Immature natural killer cell (primary cell): ENCODE data around the gene UGGT2. TPM values are rescaled to one million over a fixed set of nuclear protein-coding genes. Genes with fewer than 3 reads are reported as not detected.
"Not testable (repeated sequence)": the region's sequence is repeated elsewhere in the genome, so short reads cannot be mapped to it uniquely, and the experiment has no call there.

Experiments
- DNase-seq, 3 donors: peaks; one replicate each; pipeline ENCODE4 v3.0.0; 2022; ENCODE audit warnings: mixed read lengths in 1 of 3
- H3K27ac Mint-ChIP-seq, 6 donors: one replicate each; pipeline ENCODE4 v1.8.0; 2020; ENCODE audit warnings: mixed read lengths in 6 of 6, mild to moderate bottlenecking in 5 of 6, inconsistent platforms in 4 of 6, moderate library complexity in 3 of 6
- H3K27me3 Mint-ChIP-seq, 3 donors: one replicate each; pipeline ENCODE4 v1.8.0; 2020 to 2021; ENCODE audit warnings: low read depth in 3 of 3, mild to moderate bottlenecking in 3 of 3, mixed read lengths in 3 of 3, moderate library complexity in 3 of 3, inconsistent platforms in 1 of 3
- H3K36me3 Mint-ChIP-seq, 3 donors: one replicate each; pipeline ENCODE4 v1.8.0; 2020; ENCODE audit warnings: mixed read lengths in 3 of 3, inconsistent platforms in 2 of 3, mild to moderate bottlenecking in 2 of 3
- H3K4me1 Mint-ChIP-seq, 2 donors: one replicate each; pipeline ENCODE4 v1.8.0; 2020; ENCODE audit warnings: inconsistent platforms in 2 of 2, mild to moderate bottlenecking in 2 of 2, mixed read lengths in 2 of 2, moderate library complexity in 1 of 2
- H3K4me3 Mint-ChIP-seq, 5 donors: one replicate each; pipeline ENCODE4 v1.8.0; 2020; ENCODE audit warnings: mild to moderate bottlenecking in 5 of 5, mixed read lengths in 5 of 5, inconsistent platforms in 3 of 5, moderate library complexity in 3 of 5
- H3K9me3 Mint-ChIP-seq, 6 donors: one replicate each; pipeline ENCODE4 v1.8.0; 2020; ENCODE audit warnings: mild to moderate bottlenecking in 6 of 6, mixed read lengths in 6 of 6, inconsistent platforms in 4 of 6, moderate library complexity in 3 of 6
- polyA plus RNA-seq, 3 donors: library from polyadenylated mRNA; unstranded; fragments of 300-500 nt; fragmentation: Illumina TruSeq; gene quantifications; one replicate each; pipeline ENCODE4 v1.2.3, GENCODE V29; 2021

Gene UGGT2
- polyA plus RNA-seq, 3 donors from 2014 or later, result 0.86 TPM; not detected in 2

- no peaks in the 10 kb centered on the region for H3K4me1 Mint-ChIP-seq
- no peak overlapping the region for H3K27ac Mint-ChIP-seq
- no peak overlapping the region for H3K4me3 Mint-ChIP-seq
- peaks cover 0 to 3% (median 1%) of the 10 kb centered on the region in 3 donors for H3K27me3 Mint-ChIP-seq
- H3K9me3 Mint-ChIP-seq, result peaks cover 0 to 5% (median 1%) of the 10 kb centered on the region in 6 donors
- no peaks in the 10 kb centered on the region for H3K36me3 Mint-ChIP-seq
- no peak for DNase-seq
Measured at GRCh38 chr13:96075953-96076543, 22.8 kb upstream of the UGGT2 start.

GRCh38 chr13:96072392-96072791, 19.2 kb upstream of the UGGT2 start:
- H3K27me3 Mint-ChIP-seq, result peaks cover 0 to 6% (median 0%) of the 10 kb centered on the region in 3 donors
- H3K4me3 Mint-ChIP-seq, result no peak overlapping the region
- H3K4me1 Mint-ChIP-seq, result no peaks in the 10 kb centered on the region
- H3K27ac Mint-ChIP-seq, result no peak overlapping the region
- H3K9me3 Mint-ChIP-seq, result peaks cover 0 to 8% (median under 1%) of the 10 kb centered on the region in 6 donors
- no peaks in the 10 kb centered on the region for H3K36me3 Mint-ChIP-seq
- no peak for DNase-seq

GRCh38 chr13:96071504-96071903, 18.3 kb upstream of the UGGT2 start:
- Mint-ChIP-seq H3K9me3 (peaks cover 0 to 8% (median under 1%) of the 10 kb centered on the region in 6 donors), H3K27me3 (peaks cover 0 to 6% (median 0%) of the 10 kb centered on the region in 3 donors), H3K36me3 (no peaks in the 10 kb centered on the region), H3K27ac (no peak overlapping the region), H3K4me3 (no peak overlapping the region), H3K4me1 (no peaks in the 10 kb centered on the region)
- DNase-seq, result no peak

- H3K4me3 Mint-ChIP-seq, result no peak overlapping the region
- peaks cover 0 to 6% (median 6%) of the 10 kb centered on the region in 3 donors for H3K27me3 Mint-ChIP-seq
- H3K36me3 Mint-ChIP-seq, result no peaks in the 10 kb centered on the region
- DNase-seq, result no peak
- H3K9me3 Mint-ChIP-seq, result peaks cover 0 to 8% (median 3%) of the 10 kb centered on the region in 6 donors
- H3K4me1 Mint-ChIP-seq, result no peaks in the 10 kb centered on the region
- no peak overlapping the region for H3K27ac Mint-ChIP-seq
Measured at GRCh38 chr13:96068729-96069128, 15.5 kb upstream of the UGGT2 start.

GRCh38 chr13:96065849-96066248, 12.6 kb upstream of the UGGT2 start:
- H3K9me3 Mint-ChIP-seq, result peaks cover 0 to 6% (median 2%) of the 10 kb centered on the region in 6 donors
- H3K27me3 Mint-ChIP-seq, result peaks cover 0 to 6% (median under 1%) of the 10 kb centered on the region in 3 donors
- DNase-seq, result no peak
- H3K4me1 Mint-ChIP-seq, result no peaks in the 10 kb centered on the region
- H3K4me3 Mint-ChIP-seq, result no peak overlapping the region
- H3K27ac Mint-ChIP-seq, result no peak overlapping the region
- H3K36me3 Mint-ChIP-seq, result no peaks in the 10 kb centered on the region

GRCh38 chr13:96052656-96053002, 572 bp downstream of the UGGT2 start:
- H3K27me3 Mint-ChIP-seq, result peaks cover 11 to 16% (median 13%) of the 10 kb centered on the region in 3 donors

GRCh38 chr13:96051946-96052345, 1.3 kb downstream of the UGGT2 start:
- H3K36me3 Mint-ChIP-seq, DNase-seq, H3K27ac Mint-ChIP-seq: not testable (repeated sequence)
- H3K27me3 Mint-ChIP-seq, result peaks cover 9 to 16% (median 13%) of the 10 kb centered on the region in 3 donors
- peaks cover 6 to 27% (median 10%) of the 10 kb centered on the region in 6 donors for H3K9me3 Mint-ChIP-seq
- H3K4me3 Mint-ChIP-seq, result peak overlapping the region in 3 of 5 donors; percentile 3 to 60 (median 4)
- H3K4me1 Mint-ChIP-seq, result peaks cover 6 to 10% of the 10 kb centered on the region in 2 donors

More at GRCh38 chr13:96052656-96053002, 572 bp downstream of the UGGT2 start:
- DNase-seq, result no peak
- peak overlapping the region; percentile 60 to 85 (median 77) for H3K4me3 Mint-ChIP-seq
- peaks cover 8 to 28% (median 10%) of the 10 kb centered on the region in 6 donors for H3K9me3 Mint-ChIP-seq
- H3K27ac Mint-ChIP-seq, result no peak overlapping the region
- H3K36me3 Mint-ChIP-seq, result peaks cover 0 to 3% (median 0%) of the 10 kb centered on the region in 3 donors
- peaks cover 6 to 10% of the 10 kb centered on the region in 2 donors for H3K4me1 Mint-ChIP-seq

GRCh38 chr13:96051491-96051890, 1.7 kb downstream of the UGGT2 start:
- DNase-seq, H3K27ac Mint-ChIP-seq, H3K36me3 Mint-ChIP-seq, H3K4me3 Mint-ChIP-seq: not testable (repeated sequence)
- H3K9me3 Mint-ChIP-seq, result peaks cover 6 to 27% (median 10%) of the 10 kb centered on the region in 6 donors
- H3K27me3 Mint-ChIP-seq, result peaks cover 9 to 16% (median 13%) of the 10 kb centered on the region in 3 donors
- peaks cover 6 to 10% of the 10 kb centered on the region in 2 donors for H3K4me1 Mint-ChIP-seq

- DNase-seq, H3K36me3 Mint-ChIP-seq, H3K4me3 Mint-ChIP-seq, H3K27ac Mint-ChIP-seq: not testable (repeated sequence)
- Mint-ChIP-seq H3K27me3 (peaks cover 8 to 17% (median 16%) of the 10 kb centered on the region in 3 donors), H3K4me1 (peaks cover 6 to 10% of the 10 kb centered on the region in 2 donors), H3K9me3 (peaks cover 6 to 33% (median 10%) of the 10 kb centered on the region in 6 donors)
Measured at GRCh38 chr13:96050955-96051354, 2.2 kb downstream of the UGGT2 start.

GRCh38 chr13:96046449-96047126, 6.6 kb downstream of the UGGT2 start:
- H3K27ac Mint-ChIP-seq, H3K4me3 Mint-ChIP-seq, H3K4me1 Mint-ChIP-seq, H3K27me3 Mint-ChIP-seq, DNase-seq, H3K36me3 Mint-ChIP-seq: not testable (repeated sequence)
- peaks cover 2 to 37% (median 12%) of the 10 kb centered on the region in 6 donors for H3K9me3 Mint-ChIP-seq

GRCh38 chr13:96044238-96044637, 9.0 kb downstream of the UGGT2 start:
- no peak overlapping the region for H3K4me3 Mint-ChIP-seq
- no peak for DNase-seq
- peaks cover 2 to 48% (median 12%) of the 10 kb centered on the region in 6 donors for H3K9me3 Mint-ChIP-seq
- no peaks in the 10 kb centered on the region for H3K36me3 Mint-ChIP-seq
- no peaks in the 10 kb centered on the region for H3K4me1 Mint-ChIP-seq
- H3K27ac Mint-ChIP-seq, result no peak overlapping the region
- H3K27me3 Mint-ChIP-seq, result peaks cover 2 to 5% (median 4%) of the 10 kb centered on the region in 3 donors

GRCh38 chr13:96041326-96042110, 11.7 kb downstream of the UGGT2 start:
- H3K27me3 Mint-ChIP-seq, result peaks cover 2 to 4% (median 3%) of the 10 kb centered on the region in 3 donors
- no peak overlapping the region for H3K4me3 Mint-ChIP-seq
- H3K27ac Mint-ChIP-seq, result no peak overlapping the region
- no peak for DNase-seq
- H3K4me1 Mint-ChIP-seq, result no peaks in the 10 kb centered on the region
- peaks cover 0 to 37% (median 13%) of the 10 kb centered on the region in 6 donors for H3K9me3 Mint-ChIP-seq
- no peaks in the 10 kb centered on the region for H3K36me3 Mint-ChIP-seq

- Mint-ChIP-seq H3K4me3 (no peak overlapping the region), H3K27ac (no peak overlapping the region)
Measured at GRCh38 chr13:96036515-96036914, 16.7 kb downstream of the UGGT2 start.

More at GRCh38 chr13:96036515-96036914, 16.7 kb downstream of the UGGT2 start:
- Mint-ChIP-seq H3K36me3 (no peaks in the 10 kb centered on the region), H3K27me3 (peaks cover 0 to 3% (median 0%) of the 10 kb centered on the region in 3 donors), H3K9me3 (peaks cover 0 to 17% (median 6%) of the 10 kb centered on the region in 6 donors), H3K4me1 (no peaks in the 10 kb centered on the region)
- no peak for DNase-seq
